Mesendoderm (in vitro differentiated cells): ENCODE measurements around the gene CLDN24.

Experiments
- DNase-seq: peaks from one replicate; pipeline ENCODE4 v3.0.0; 2013
- H2AK5ac ChIP-seq: 2 replicates; pipeline ENCODE4 v1.6.1; 2013; ENCODE audit warnings: low read length, inconsistent platforms
- H2BK120ac ChIP-seq: 2 replicates; pipeline ENCODE4 v1.6.1; 2013; ENCODE audit warnings: low read depth, mild to moderate bottlenecking, low read length, moderate library complexity, mixed read lengths
- H2BK15ac ChIP-seq: replicated peaks from 2 replicates; pipeline ENCODE4 v1.6.1; 2013; ENCODE audit warnings: low read depth, mild to moderate bottlenecking, moderate library complexity
- H2BK5ac ChIP-seq: 2 replicates; pipeline ENCODE4 v1.6.1; 2013; ENCODE audit warnings: low read length, inconsistent platforms
- H3K18ac ChIP-seq: 2 replicates; pipeline ENCODE4 v1.6.1; 2013; ENCODE audit warnings: mild to moderate bottlenecking, low read length, mixed read lengths
- H3K23ac ChIP-seq: one replicate; pipeline ENCODE4 v1.6.1; 2013; ENCODE audit warnings: low read length
- H3K27ac ChIP-seq: 2 replicates; pipeline ENCODE4 v1.5.1; 2013; ENCODE audit warnings: low read depth, mild to moderate bottlenecking, inconsistent platforms, low read length, moderate library complexity
- H3K27me3 ChIP-seq: 2 replicates; pipeline ENCODE4 v1.6.1; 2013; ENCODE audit warnings: low read length, control low read depth, mild to moderate bottlenecking, inconsistent platforms; ENCODE audit not compliant: insufficient read depth, poor library complexity
- H3K36me3 ChIP-seq: 2 replicates; pipeline ENCODE4 v1.6.1; 2013; ENCODE audit warnings: low read length, inconsistent platforms; ENCODE audit not compliant: control insufficient read depth, insufficient read depth
- H3K4ac ChIP-seq: one replicate; pipeline ENCODE4 v1.6.1; 2013; ENCODE audit warnings: low read depth, mild to moderate bottlenecking, low read length, moderate library complexity
- H3K4me1 ChIP-seq: 2 replicates; pipeline ENCODE4 v1.6.1; 2013; ENCODE audit warnings: low read depth, low read length, inconsistent platforms; ENCODE audit not compliant: control insufficient read depth
- H3K4me2 ChIP-seq: 2 replicates; pipeline ENCODE4 v1.6.1; 2013; ENCODE audit warnings: low read length
- H3K4me3 ChIP-seq: 2 replicates; pipeline ENCODE4 v1.5.1; 2013; ENCODE audit warnings: mild to moderate bottlenecking, low read length
- H3K56ac ChIP-seq: one replicate; pipeline ENCODE4 v1.6.1; 2013; ENCODE audit warnings: low read length
- H3K79me1 ChIP-seq: 2 replicates; pipeline ENCODE4 v1.6.1; 2013; ENCODE audit warnings: low read length, inconsistent platforms
- H3K79me2 ChIP-seq: 2 replicates; pipeline ENCODE4 v1.6.1; 2013; ENCODE audit warnings: mild to moderate bottlenecking, low read length; ENCODE audit not compliant: control insufficient read depth, insufficient read depth
- H3K9ac ChIP-seq: 2 replicates; pipeline ENCODE4 v1.6.1; 2013; ENCODE audit warnings: low read length, inconsistent platforms
- H4K5ac ChIP-seq: one replicate; pipeline ENCODE4 v1.6.1; 2013; ENCODE audit warnings: low read length
- H4K8ac ChIP-seq: one replicate; pipeline ENCODE4 v1.6.1; 2013; ENCODE audit warnings: low read depth, mild to moderate bottlenecking, control low read depth, low read length, moderate library complexity
- WGBS: extraction: QIAGEN DNeasy Blood & Tissue Kit; methylation state at CpG from one replicate; pipeline ENCODE4 v1.1.7; 2013; ENCODE audit warnings: low lambda C conversion rate, missing lambda C conversion rate; ENCODE audit not compliant: insufficient coverage; ENCODE audit errors: extremely low coverage; 5-methylcytosine and 5-hydroxymethylcytosine counted together

Gene CLDN24

GRCh38 chr4:183304538-183304937 lies 17.7 kb downstream of the CLDN24 start:
- no peak overlapping the region for H3K23ac ChIP-seq
- H2BK15ac ChIP-seq, result no peak overlapping the region
- H3K27me3 ChIP-seq, result no peaks in the 10 kb centered on the region
- no peaks in the 10 kb centered on the region for H3K4me1 ChIP-seq
- H3K79me1 ChIP-seq, result no peaks in the 10 kb centered on the region
- H2BK120ac ChIP-seq, result no peak overlapping the region
- no peak for DNase-seq
- H3K56ac ChIP-seq, result no peak overlapping the region
- no peaks in the 10 kb centered on the region for H3K79me2 ChIP-seq
- H4K8ac ChIP-seq, result no peak overlapping the region
- no peak overlapping the region for H3K18ac ChIP-seq
- H3K4me2 ChIP-seq, result no peak overlapping the region
- no peaks in the 10 kb centered on the region for H3K36me3 ChIP-seq
- no peak overlapping the region for H2BK5ac ChIP-seq
- H3K9ac ChIP-seq, result no peak overlapping the region
- H3K4me3 ChIP-seq, result no peak overlapping the region
- WGBS, result no CpG with 5 or more reads among the region's 2 CpGs
- no peak overlapping the region for H3K4ac ChIP-seq
- H3K27ac ChIP-seq, result no peak overlapping the region
- H2AK5ac ChIP-seq, result no peak overlapping the region
- no peak overlapping the region for H4K5ac ChIP-seq

DNA sequence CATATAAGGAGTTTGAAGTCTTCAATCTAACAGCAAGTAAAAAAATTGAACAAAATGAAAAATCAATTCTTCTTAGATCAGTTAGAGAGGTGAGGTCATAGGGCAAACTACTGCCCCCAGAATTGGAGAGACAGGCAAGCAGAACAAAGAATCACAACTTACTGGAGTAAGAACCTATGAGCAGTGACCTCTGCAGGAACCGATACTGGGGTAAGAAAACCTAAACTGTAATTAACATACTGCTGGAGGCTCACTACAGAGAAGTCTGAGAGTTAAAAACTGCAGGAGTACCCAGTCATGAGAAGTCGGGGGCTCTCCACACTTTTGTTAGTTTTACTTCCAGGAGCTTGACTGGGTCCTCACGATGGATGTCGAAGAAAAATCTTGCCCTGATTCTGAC lies 18.2 kb downstream of the CLDN24 start:
- Histone ChIP-seq H3K4me1 (no peaks in the 10 kb centered on the region), H2BK15ac (no peak overlapping the region), H2BK5ac (no peak overlapping the region), H2AK5ac (no peak overlapping the region), H3K4me3 (no peak overlapping the region), H3K79me2 (no peaks in the 10 kb centered on the region), H4K8ac (no peak overlapping the region), H3K9ac (no peak overlapping the region), H4K5ac (no peak overlapping the region), H3K79me1 (no peaks in the 10 kb centered on the region), H3K27ac (no peak overlapping the region), H3K27me3 (no peaks in the 10 kb centered on the region), H3K36me3 (no peaks in the 10 kb centered on the region), H3K23ac (no peak overlapping the region), H3K56ac (no peak overlapping the region), H2BK120ac (no peak overlapping the region), H3K18ac (no peak overlapping the region), H3K4ac (no peak overlapping the region), H3K4me2 (no peak overlapping the region)
- WGBS, result no CpG with 5 or more reads among the region's 4 CpGs
- no peak for DNase-seq

DNA sequence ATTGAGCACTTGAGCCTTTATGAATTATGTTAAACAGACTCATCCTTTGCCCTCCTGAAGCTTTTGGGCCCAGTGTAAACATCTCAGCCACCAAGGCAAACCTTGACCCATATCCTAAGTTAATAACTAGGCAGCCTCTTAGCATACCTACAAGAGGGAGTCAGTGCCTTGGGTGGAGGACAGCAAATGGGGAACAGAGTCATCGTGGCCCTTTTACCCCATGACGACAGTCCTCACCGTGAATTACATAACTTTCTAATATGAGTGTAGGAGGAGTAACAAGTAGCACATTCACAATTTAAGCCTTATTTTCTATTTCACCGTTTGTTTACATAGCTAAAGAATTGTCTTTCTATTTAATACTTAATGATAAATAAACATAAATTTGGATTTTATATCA lies 18.9 kb downstream of the CLDN24 start:
- no peak overlapping the region for H3K23ac ChIP-seq
- no peak overlapping the region for H3K27ac ChIP-seq
- WGBS, result no CpG with 5 or more reads among the region's 4 CpGs
- H3K79me2 ChIP-seq, result no peaks in the 10 kb centered on the region
- H3K4me1 ChIP-seq, result no peaks in the 10 kb centered on the region
- H2AK5ac ChIP-seq, result no peak overlapping the region
- H4K8ac ChIP-seq, result no peak overlapping the region
- H3K9ac ChIP-seq, result no peak overlapping the region
- no peak overlapping the region for H2BK120ac ChIP-seq
- no peak for DNase-seq
- H3K4me3 ChIP-seq, result no peak overlapping the region
- no peak overlapping the region for H3K18ac ChIP-seq
- no peaks in the 10 kb centered on the region for H3K27me3 ChIP-seq
- no peak overlapping the region for H2BK15ac ChIP-seq
- H3K4ac ChIP-seq, result no peak overlapping the region
- H3K56ac ChIP-seq, result no peak overlapping the region
- no peak overlapping the region for H3K4me2 ChIP-seq
- H2BK5ac ChIP-seq, result no peak overlapping the region
- H3K36me3 ChIP-seq, result no peaks in the 10 kb centered on the region
- H3K79me1 ChIP-seq, result no peaks in the 10 kb centered on the region
- no peak overlapping the region for H4K5ac ChIP-seq

- Histone ChIP-seq H3K79me1 (no peaks in the 10 kb centered on the region), H3K56ac (no peak overlapping the region), H3K36me3 (no peaks in the 10 kb centered on the region)
Observed at GRCh38 chr4:183300655-183301054, 21.6 kb downstream of the CLDN24 start.

DNA sequence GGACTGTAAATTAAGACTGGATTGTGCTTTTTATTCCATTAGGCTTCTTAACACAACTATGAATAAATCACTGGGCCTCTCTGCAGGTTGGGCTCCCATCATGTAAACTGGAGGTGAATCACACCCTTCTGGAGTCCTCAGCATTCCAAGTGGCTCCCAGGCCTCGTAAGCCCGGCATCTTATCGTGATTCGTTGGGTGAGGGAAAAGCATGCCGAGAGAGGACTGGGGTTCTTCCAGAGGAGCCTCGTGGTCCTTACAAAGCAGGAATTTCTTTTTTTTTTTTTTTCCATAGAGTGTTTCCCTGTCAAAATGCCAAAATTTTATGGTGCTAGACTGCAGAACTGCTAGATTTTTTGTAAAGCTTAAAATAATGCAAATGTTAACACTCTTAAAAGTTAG lies 22.2 kb downstream of the CLDN24 start:
- Histone ChIP-seq H3K36me3 (no peaks in the 10 kb centered on the region), H2BK120ac (no peak overlapping the region), H4K8ac (no peak overlapping the region), H3K27ac (no peak overlapping the region), H4K5ac (no peak overlapping the region), H2BK15ac (no peak overlapping the region), H3K4ac (no peak overlapping the region), H3K79me1 (no peaks in the 10 kb centered on the region), H3K23ac (no peak overlapping the region), H3K79me2 (no peaks in the 10 kb centered on the region), H3K18ac (no peak overlapping the region), H3K27me3 (no peaks in the 10 kb centered on the region), H3K9ac (no peak overlapping the region), H3K4me2 (no peak overlapping the region), H3K56ac (no peak overlapping the region), H3K4me1 (no peaks in the 10 kb centered on the region), H2BK5ac (no peak overlapping the region), H2AK5ac (no peak overlapping the region), H3K4me3 (no peak overlapping the region)
- peak; percentile 54 for DNase-seq
- no CpG with 5 or more reads among the region's 6 CpGs for WGBS

More at GRCh38 chr4:183300655-183301054, 21.6 kb downstream of the CLDN24 start:
- no peak overlapping the region for H3K4me3 ChIP-seq
- no peak overlapping the region for H2BK5ac ChIP-seq
- H3K4me1 ChIP-seq, result no peaks in the 10 kb centered on the region
- no peak overlapping the region for H3K4ac ChIP-seq
- H2BK15ac ChIP-seq, result no peak overlapping the region
- no peak overlapping the region for H3K23ac ChIP-seq
- H3K27me3 ChIP-seq, result no peaks in the 10 kb centered on the region
- no peak for DNase-seq
- H3K27ac ChIP-seq, result no peak overlapping the region
- no peak overlapping the region for H2BK120ac ChIP-seq
- no peak overlapping the region for H3K4me2 ChIP-seq
- no peaks in the 10 kb centered on the region for H3K79me2 ChIP-seq
- no peak overlapping the region for H3K9ac ChIP-seq
- H3K18ac ChIP-seq, result no peak overlapping the region
- H4K8ac ChIP-seq, result no peak overlapping the region
- H2AK5ac ChIP-seq, result no peak overlapping the region
- H4K5ac ChIP-seq, result no peak overlapping the region
- WGBS, result no CpG with 5 or more reads among the region's 5 CpGs

- no peaks in the 10 kb centered on the region for H3K79me1 ChIP-seq
- H3K36me3 ChIP-seq, result no peaks in the 10 kb centered on the region
- no peak overlapping the region for H3K4me3 ChIP-seq
- H2BK15ac ChIP-seq, result no peak overlapping the region
- H3K9ac ChIP-seq, result no peak overlapping the region
- no peak overlapping the region for H2BK120ac ChIP-seq
- no peak overlapping the region for H3K4ac ChIP-seq
- WGBS, result no CpG with 5 or more reads among the region's 2 CpGs
- no peak overlapping the region for H3K18ac ChIP-seq
- H2AK5ac ChIP-seq, result no peak overlapping the region
- no peak overlapping the region for H4K5ac ChIP-seq
- no peak overlapping the region for H3K23ac ChIP-seq
- H3K4me2 ChIP-seq, result no peak overlapping the region
- no peaks in the 10 kb centered on the region for H3K27me3 ChIP-seq
- no peaks in the 10 kb centered on the region for H3K4me1 ChIP-seq
- H3K79me2 ChIP-seq, result no peaks in the 10 kb centered on the region
- no peak overlapping the region for H4K8ac ChIP-seq
- no peak overlapping the region for H3K56ac ChIP-seq
- no peak overlapping the region for H2BK5ac ChIP-seq
- H3K27ac ChIP-seq, result no peak overlapping the region
- no peak for DNase-seq
Observed at GRCh38 chr4:183299464-183299863, 22.8 kb downstream of the CLDN24 start.
